MM.1S (cell line): ENCODE results near the gene SLC6A14.

Experiments used
- DNase-seq: peaks from one replicate; pipeline ENCODE4 v3.0.0-alpha.2; 2015
- H2AFZ ChIP-seq: fragments of 300-600 bp; sonication (generic); 2 replicates; pipeline ENCODE4 v1.6.0; 2016; ENCODE audit warnings: antibody characterized with exemption, low read length
- H3F3A ChIP-seq: fragments of 300-600 bp; sonication (generic); 2 replicates; pipeline ENCODE4 v1.6.1; 2016; ENCODE audit warnings: mild to moderate bottlenecking, antibody characterized with exemption, low read length, moderate library complexity, mixed read lengths; ENCODE audit not compliant: insufficient read depth
- H3K27ac ChIP-seq: fragments of 300-600 bp; sonication (generic); 2 replicates; pipeline ENCODE4 v1.5.1; 2016; ENCODE audit warnings: mild to moderate bottlenecking, low read length
- H3K27me3 ChIP-seq: fragments of 300-600 bp; sonication (generic); replicated peaks from 2 replicates; pipeline ENCODE4 v1.6.0; 2016; ENCODE audit warnings: low read length; ENCODE audit not compliant: insufficient read depth
- H3K36me3 ChIP-seq: fragments of 300-600 bp; sonication (generic); replicated peaks from 2 replicates; pipeline ENCODE4 v1.6.1; 2016; ENCODE audit warnings: mild to moderate bottlenecking, low read length, mixed read lengths; ENCODE audit not compliant: insufficient read depth
- H3K4me1 ChIP-seq: fragments of 300-600 bp; sonication (generic); 2 replicates; pipeline ENCODE4 v1.6.1; 2016; ENCODE audit warnings: low read length, mixed read lengths
- H3K4me2 ChIP-seq: fragments of 300-600 bp; sonication (generic); 2 replicates; pipeline ENCODE4 v1.6.0; 2016; ENCODE audit warnings: low read depth, low read length
- H3K4me3 ChIP-seq: fragments of 300-600 bp; sonication (generic); 2 replicates; pipeline ENCODE4 v1.5.1; 2016; ENCODE audit warnings: low read length, mixed read lengths
- H3K79me2 ChIP-seq: fragments of 300-600 bp; sonication (generic); 2 replicates; pipeline ENCODE4 v1.6.1; 2016; ENCODE audit warnings: mixed run types, low read length, mixed read lengths
- H3K9ac ChIP-seq: fragments of 300-600 bp; sonication (generic); 2 replicates; pipeline ENCODE4 v1.6.1; 2016; ENCODE audit warnings: low read length, mixed read lengths
- H3K9me2 ChIP-seq: fragments of 300-600 bp; sonication (generic); replicated peaks from 2 replicates; pipeline ENCODE4 v1.6.1; 2016; ENCODE audit warnings: mild to moderate bottlenecking, low read length, mixed read lengths; ENCODE audit not compliant: insufficient read depth
- H3K9me3 ChIP-seq: fragments of 300-600 bp; sonication (generic); replicated peaks from 2 replicates; pipeline ENCODE4 v1.6.1; 2016; ENCODE audit warnings: mild to moderate bottlenecking, low read length, mixed read lengths; ENCODE audit not compliant: insufficient read depth
- H4K20me1 ChIP-seq: fragments of 300-600 bp; sonication (generic); 2 replicates; pipeline ENCODE4 v1.6.1; 2016; ENCODE audit warnings: mild to moderate bottlenecking, low read length, moderate library complexity, mixed read lengths; ENCODE audit not compliant: insufficient read depth
- CTCF ChIP-seq: fragments of 300-600 bp; sonication (generic); IDR thresholded peaks from 2 replicates; pipeline ENCODE4 v1.5.1; 2016; ENCODE audit warnings: antibody characterized with exemption, low read length, mixed read lengths
- EZH2 ChIP-seq: fragments of 300-600 bp; sonication (generic); optimal IDR thresholded peaks from 2 replicates; pipeline ENCODE3; 2017; ENCODE audit warnings: low read depth, mild to moderate bottlenecking, antibody characterized with exemption, low read length, mixed read lengths
- EZH2phosphoT487 ChIP-seq: fragments of 300-600 bp; sonication (generic); IDR thresholded peaks from 2 replicates; pipeline ENCODE4 v1.6.1; 2018; ENCODE audit warnings: antibody characterized with exemption, low read length

The SLC6A14 gene

DNA sequence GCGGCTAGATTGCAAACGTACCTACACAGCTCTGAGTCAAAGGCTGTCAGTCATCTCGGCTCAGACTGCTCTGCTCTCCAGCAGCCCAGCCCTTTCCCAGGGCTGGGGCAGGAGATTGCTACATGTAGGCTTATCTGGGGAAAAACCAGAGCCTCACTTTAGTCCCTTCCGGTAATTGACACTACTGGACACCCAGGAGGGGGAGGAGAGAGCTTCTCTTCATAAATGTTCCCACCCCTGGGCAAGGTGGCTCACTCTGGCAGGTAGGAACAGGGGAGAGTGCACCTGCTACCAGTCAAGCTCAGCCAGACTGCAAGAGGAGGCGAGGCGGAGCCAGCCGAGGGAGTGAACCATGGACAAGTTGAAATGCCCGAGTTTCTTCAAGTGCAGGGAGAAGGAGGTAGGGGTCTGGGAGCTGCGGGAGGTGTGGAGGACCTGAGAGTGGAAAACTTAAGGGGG is at the start of gene SLC6A14:
TSS of gene SLC6A14 (plus strand) at position 249 of the 459 bp plus-strand sequence. CDS start at position 353, 104 bp downstream.
- Histone ChIP-seq H3K36me3 (no peaks in the 10 kb centered on the region), H3K4me2 (no peak within 1 kb of the TSS), H3K9me2 (no peaks in the 10 kb centered on the region), H2AFZ (no peak within 1 kb of the TSS), H3K27ac (no peak within 1 kb of the TSS), H4K20me1 (no peaks in the 10 kb centered on the region), H3K4me1 (no peaks in the 10 kb centered on the region), H3K9ac (no peak within 1 kb of the TSS), H3K79me2 (no peaks in the 10 kb centered on the region), H3K4me3 (no peak within 1 kb of the TSS), H3K9me3 (no peaks in the 10 kb centered on the region), H3F3A (no peaks in the 10 kb centered on the region), H3K27me3 (no peaks in the 10 kb centered on the region)
- TF ChIP-seq CTCF (no peak), EZH2 (no peak), EZH2phosphoT487 (no peak)
- no peak for DNase-seq

DNA sequence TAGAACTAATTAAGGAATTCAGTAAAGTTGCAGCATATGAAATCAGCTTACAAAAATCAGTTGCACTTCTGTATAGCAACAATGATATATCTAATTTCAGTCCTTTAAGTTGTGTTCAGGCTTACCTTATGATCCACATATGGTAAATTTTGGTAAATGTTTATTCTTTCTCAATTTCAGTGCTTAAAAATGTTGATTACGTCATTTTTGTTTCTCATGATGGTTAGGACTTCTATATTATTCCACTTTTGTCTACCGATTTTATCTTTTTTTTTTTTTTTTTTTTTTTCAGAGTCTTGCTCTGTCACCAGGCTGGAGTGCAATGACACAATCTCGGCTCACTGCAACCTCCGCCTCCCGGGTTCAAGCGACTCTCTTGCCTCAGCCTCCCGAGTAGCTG is 40.7 kb upstream of the SLC6A14 start:
- H3K9ac ChIP-seq: no peak overlapping the region
- no peak overlapping the region for H2AFZ ChIP-seq
- H3K27me3 ChIP-seq: no peaks in the 10 kb centered on the region
- H3K27ac ChIP-seq: no peak overlapping the region
- H3K79me2 ChIP-seq: no peaks in the 10 kb centered on the region
- DNase-seq: no peak
- no peak overlapping the region for H3K4me2 ChIP-seq
- H3K4me1 ChIP-seq: no peaks in the 10 kb centered on the region
- H3K4me3 ChIP-seq: no peak overlapping the region
- H4K20me1 ChIP-seq: no peaks in the 10 kb centered on the region
- H3K9me2 ChIP-seq: no peaks in the 10 kb centered on the region
- no peaks in the 10 kb centered on the region for H3K36me3 ChIP-seq
- no peaks in the 10 kb centered on the region for H3F3A ChIP-seq
- no peaks in the 10 kb centered on the region for H3K9me3 ChIP-seq
- TF ChIP-seq EZH2 (no peak), CTCF (no peak), EZH2phosphoT487 (no peak)

GRCh38 chrX:116399681-116400080 is 36.7 kb upstream of the SLC6A14 start:
- no peak for TF ChIP-seq CTCF
- TF ChIP-seq EZH2: no peak
- TF ChIP-seq EZH2phosphoT487: no peak
- Histone ChIP-seq H3K27ac (no peak overlapping the region), H3F3A (no peaks in the 10 kb centered on the region), H3K27me3 (no peaks in the 10 kb centered on the region), H3K4me1 (no peaks in the 10 kb centered on the region), H2AFZ (no peak overlapping the region), H3K9me2 (no peaks in the 10 kb centered on the region), H3K79me2 (no peaks in the 10 kb centered on the region), H3K4me3 (no peak overlapping the region), H3K4me2 (no peak overlapping the region), H3K9me3 (no peaks in the 10 kb centered on the region), H4K20me1 (no peaks in the 10 kb centered on the region), H3K36me3 (no peaks in the 10 kb centered on the region), H3K9ac (no peak overlapping the region)
- no peak for DNase-seq
